Measurements from ENCODE around the gene GRB14.
"Not testable (repeated sequence)": the region's sequence is repeated elsewhere in the genome, so short reads cannot be mapped to it uniquely, and the experiment has no call there.

Gene GRB14

GRCh38 chr2:164620873-164621763, at the start of gene GRB14:
GRB14 (minus strand) TSS chr2:164621482; CDS start chr2:164621309, 173 bp downstream.
- no peak for DNase-seq
- in situ Hi-C loops (cut with MboI; ENCODE audit: low pct_unique_long_range_greater_than_20kb, low sequenced_read_pairs): no loop called here

- DNase-seq: no peak
- in situ Hi-C loops (cut with MboI; ENCODE audit: low pct_unique_long_range_greater_than_20kb, low sequenced_read_pairs): no loop called here
These were observed 48.0 kb upstream of the GRB14 start for GRCh38 chr2:164669291-164669690.

- in situ Hi-C loops (cut with MboI; ENCODE audit: low pct_unique_long_range_greater_than_20kb, low sequenced_read_pairs): no loop called here
- DNase-seq: no peak
These were observed 46.3 kb upstream of the GRB14 start for GRCh38 chr2:164667566-164667965.

GRCh38 chr2:164664070-164664469, 42.8 kb upstream of the GRB14 start:
- DNase-seq: no peak
- in situ Hi-C loops (cut with MboI; ENCODE audit: low pct_unique_long_range_greater_than_20kb, low sequenced_read_pairs): no loop called here

- in situ Hi-C loops (cut with MboI; ENCODE audit: low pct_unique_long_range_greater_than_20kb, low sequenced_read_pairs): no loop called here
- DNase-seq: no peak
These were observed 41.8 kb upstream of the GRB14 start for GRCh38 chr2:164662868-164663631.

GRCh38 chr2:164662066-164662465, 40.8 kb upstream of the GRB14 start:
- DNase-seq: no peak
- in situ Hi-C loops (cut with MboI; ENCODE audit: low pct_unique_long_range_greater_than_20kb, low sequenced_read_pairs): no loop called here

- no peak for DNase-seq
- in situ Hi-C loops (cut with MboI; ENCODE audit: low pct_unique_long_range_greater_than_20kb, low sequenced_read_pairs): no loop called here
These were observed 40.1 kb upstream of the GRB14 start for GRCh38 chr2:164661349-164661748.

GRCh38 chr2:164657129-164657528, 35.8 kb upstream of the GRB14 start:
- DNase-seq: no peak
- in situ Hi-C loops (cut with MboI; ENCODE audit: low pct_unique_long_range_greater_than_20kb, low sequenced_read_pairs): no loop called here

GRCh38 chr2:164655750-164656149, 34.5 kb upstream of the GRB14 start:
- no peak for DNase-seq
- in situ Hi-C loops (cut with MboI; ENCODE audit: low pct_unique_long_range_greater_than_20kb, low sequenced_read_pairs): no loop called here

GRCh38 chr2:164655336-164655735, 34.1 kb upstream of the GRB14 start:
- in situ Hi-C loops (cut with MboI; ENCODE audit: low pct_unique_long_range_greater_than_20kb, low sequenced_read_pairs): no loop called here
- DNase-seq: no peak

GRCh38 chr2:164651361-164651760, 30.1 kb upstream of the GRB14 start:
- in situ Hi-C loops (cut with MboI; ENCODE audit: low pct_unique_long_range_greater_than_20kb, low sequenced_read_pairs): no loop called here
- DNase-seq: no peak

GRCh38 chr2:164644036-164644700, 22.9 kb upstream of the GRB14 start:
- in situ Hi-C loops (cut with MboI; ENCODE audit: low pct_unique_long_range_greater_than_20kb, low sequenced_read_pairs): no loop called here
- DNase-seq: no peak

GRCh38 chr2:164642946-164643555, 21.8 kb upstream of the GRB14 start:
- in situ Hi-C loops (cut with MboI; ENCODE audit: low pct_unique_long_range_greater_than_20kb, low sequenced_read_pairs): no loop called here
- no peak for DNase-seq

GRCh38 chr2:164642268-164642667, 21.0 kb upstream of the GRB14 start:
- in situ Hi-C loops (cut with MboI; ENCODE audit: low pct_unique_long_range_greater_than_20kb, low sequenced_read_pairs): no loop called here
- no peak for DNase-seq

GRCh38 chr2:164628319-164628718, 7.0 kb upstream of the GRB14 start:
- DNase-seq; in situ Hi-C loops (cut with MboI; ENCODE audit: low pct_unique_long_range_greater_than_20kb, low sequenced_read_pairs): not testable (repeated sequence)

- DNase-seq: no peak
- in situ Hi-C loops (cut with MboI; ENCODE audit: low pct_unique_long_range_greater_than_20kb, low sequenced_read_pairs): no loop called here
These were observed 4.2 kb upstream of the GRB14 start for GRCh38 chr2:164625378-164625971.

- DNase-seq: no peak
- in situ Hi-C loops (cut with MboI; ENCODE audit: low pct_unique_long_range_greater_than_20kb, low sequenced_read_pairs): no loop called here
These were observed 3.0 kb upstream of the GRB14 start for GRCh38 chr2:164624316-164624715.

- in situ Hi-C loops (cut with MboI; ENCODE audit: low pct_unique_long_range_greater_than_20kb, low sequenced_read_pairs): no loop called here
- no peak for DNase-seq
These were observed 1.2 kb upstream of the GRB14 start for GRCh38 chr2:164622338-164623106.

Measured in KBM-7 (cell line).